Fibroblast of the aortic adventitia (primary cell): ENCODE results near the gene CARNS1. TPM values are rescaled to one million over a fixed set of nuclear protein-coding genes. Genes with fewer than 3 reads are reported as not detected.
A peak's percentile ranks its signal among the peaks of the same experiment; 100 is the strongest.

ENCODE experiments used
- DNase-seq: peaks from one replicate; pipeline ENCODE4 v3.0.0-alpha.2; 2010; ENCODE audit warnings: low read depth
- H3K4me3 ChIP-seq: 2 replicates; pipeline ENCODE4 v1.5.1; 2011; ENCODE audit warnings: low read depth, mild to moderate bottlenecking, control low read depth, low read length, moderate library complexity
- CTCF ChIP-seq: IDR thresholded peaks from 2 replicates; pipeline ENCODE4 v1.5.1; 2011; ENCODE audit warnings: mild to moderate bottlenecking, low read length, control low read depth, inconsistent platforms; ENCODE audit not compliant: insufficient read depth
- total RNA-seq: library from RNA; depleted of rRNA; stranded (reverse); fragments of >200 nt; gene quantifications from 2 replicates; pipeline ENCODE4 v1.2.3, GENCODE V29; 2012; ENCODE audit warnings: low replicate concordance

Gene CARNS1
- 0.09 and 0.16 TPM in 2 replicates for total RNA-seq

GRCh38 chr11:67415501-67416304, at the start of gene CARNS1:
TSS of gene CARNS1 (plus strand) at chr11:67415678. CDS start at chr11:67416200, 522 bp downstream.
- DNase-seq: no peak
- H3K4me3 ChIP-seq: peak within 1 kb of the TSS; percentile 31
- TF ChIP-seq CTCF: no peak

GRCh38 chr11:67365736-67366444, 49.6 kb upstream of the CARNS1 start:
- TF ChIP-seq CTCF: no peak
- H3K4me3 ChIP-seq: no peak overlapping the region
- DNase-seq: no peak

GRCh38 chr11:67366546-67366945, 48.9 kb upstream of the CARNS1 start:
- peak overlapping the region; percentile 5 for H3K4me3 ChIP-seq
- no peak for TF ChIP-seq CTCF
- peak; percentile 49 for DNase-seq

GRCh38 chr11:67366961-67367760, 48.3 kb upstream of the CARNS1 start:
- DNase-seq: no peak
- no peak for TF ChIP-seq CTCF
- peak overlapping the region; percentile 5 for H3K4me3 ChIP-seq

GRCh38 chr11:67367761-67368227, 47.7 kb upstream of the CARNS1 start:
- no peak for TF ChIP-seq CTCF
- DNase-seq: no peak
- H3K4me3 ChIP-seq: no peak overlapping the region

- DNase-seq: no peak
- TF ChIP-seq CTCF: no peak
- no peak overlapping the region for H3K4me3 ChIP-seq
These were observed 46.9 kb upstream of the CARNS1 start for GRCh38 chr11:67368621-67369020.
